NCI-H1436 treated with DMSO at 0.1 percent for 48 hours (cell line): Measurements from ENCODE around the gene NOS3.
"Not testable (repeated sequence)": the region's sequence is repeated elsewhere in the genome, so short reads cannot be mapped to it uniquely, and the experiment has no call there.

Experiments
- DNase-seq: peaks from one replicate; lab custom pipeline; 2025; lab: John Stamatoyannopoulos, UW

The NOS3 gene

DNA sequence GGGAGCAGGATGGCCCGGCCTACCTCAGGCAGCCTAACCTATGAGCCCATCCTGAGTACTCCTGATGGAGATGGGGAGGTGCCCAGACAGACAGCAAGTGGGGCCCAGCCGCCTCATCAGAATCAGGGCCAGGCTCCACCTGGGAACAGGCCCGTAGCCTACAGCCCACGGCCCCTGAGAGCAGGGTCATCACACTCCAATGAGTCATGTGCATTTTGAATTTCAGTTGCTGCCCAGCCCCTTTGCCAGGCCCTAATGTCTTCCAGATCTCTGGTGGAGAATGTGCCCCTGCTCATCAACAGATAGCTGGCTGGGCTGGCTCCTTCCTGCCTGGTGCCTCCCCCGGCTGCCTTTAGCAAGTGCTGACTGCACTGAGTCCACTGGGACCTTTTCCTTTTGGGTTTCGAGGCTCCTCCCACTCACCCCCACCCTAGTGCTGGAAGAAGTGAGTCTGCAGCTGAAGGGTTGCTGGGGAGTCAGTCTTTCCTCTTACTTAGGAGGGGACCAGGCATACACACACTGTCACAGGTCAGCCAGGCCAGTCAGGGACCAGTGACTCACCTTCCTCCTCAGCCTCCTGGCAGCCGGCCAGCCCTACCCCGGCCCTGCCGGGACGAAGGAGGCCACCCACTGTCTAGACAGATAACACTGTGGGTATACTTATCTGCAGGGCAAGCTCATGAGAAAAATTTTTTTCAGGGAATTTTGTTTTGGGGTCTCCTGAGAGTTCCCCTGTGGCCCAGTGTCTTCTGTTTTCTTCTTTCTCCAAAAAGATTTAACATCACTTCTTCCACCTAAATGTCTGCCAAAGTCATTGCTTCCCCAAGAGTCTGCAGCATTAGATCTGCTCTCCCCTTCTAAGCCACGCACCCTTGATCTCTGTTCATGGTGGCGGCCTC lies 48.4 kb downstream of the NOS3 start:
- DNase-seq: no peak

DNA sequence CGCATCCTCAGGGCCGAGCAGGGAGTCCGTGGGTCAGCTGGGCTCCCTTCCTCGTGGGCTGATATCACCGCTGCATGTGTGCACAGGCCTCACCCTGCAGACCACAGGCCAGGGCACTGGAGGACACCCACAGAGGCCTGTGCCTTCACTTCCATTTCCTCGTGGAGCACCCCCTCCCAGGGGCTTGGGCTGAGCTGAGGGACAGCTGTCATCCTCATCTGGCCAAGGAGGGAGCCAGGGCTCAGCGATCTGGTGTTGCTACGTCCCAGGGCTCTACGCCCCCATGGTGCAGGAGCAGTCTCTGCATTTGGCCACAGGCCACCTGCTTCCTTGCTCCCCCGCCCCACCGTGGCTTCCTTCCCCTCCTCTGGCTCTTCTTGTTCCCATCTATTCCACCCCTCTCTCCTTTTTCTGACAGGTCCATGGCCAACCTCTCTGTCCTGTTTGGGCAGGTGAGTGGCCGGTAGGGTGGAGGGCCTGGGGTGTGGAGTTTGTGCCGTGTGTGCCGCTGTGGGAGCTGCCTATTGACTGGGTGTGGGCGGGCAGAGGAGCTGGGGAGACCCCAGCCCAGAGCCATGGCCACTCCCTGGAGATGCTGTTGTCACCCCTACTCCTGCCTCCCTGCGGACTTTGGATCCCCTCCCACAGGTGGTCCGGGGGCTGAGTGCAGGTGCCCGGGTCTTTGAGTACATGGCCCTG lies 49.2 kb downstream of the NOS3 start:
- DNase-seq: no peak

- no peak for DNase-seq
These were observed 50.0 kb downstream of the NOS3 start for GRCh38 chr7:151040616-151041375.

GRCh38 chr7:151043449-151043848 lies 52.6 kb downstream of the NOS3 start:
- DNase-seq: not testable (repeated sequence)

- DNase-seq: no peak
These were observed 53.1 kb downstream of the NOS3 start for GRCh38 chr7:151043959-151044358.

- no peak for DNase-seq
These were observed 54.4 kb downstream of the NOS3 start for GRCh38 chr7:151045262-151045661.

DNA sequence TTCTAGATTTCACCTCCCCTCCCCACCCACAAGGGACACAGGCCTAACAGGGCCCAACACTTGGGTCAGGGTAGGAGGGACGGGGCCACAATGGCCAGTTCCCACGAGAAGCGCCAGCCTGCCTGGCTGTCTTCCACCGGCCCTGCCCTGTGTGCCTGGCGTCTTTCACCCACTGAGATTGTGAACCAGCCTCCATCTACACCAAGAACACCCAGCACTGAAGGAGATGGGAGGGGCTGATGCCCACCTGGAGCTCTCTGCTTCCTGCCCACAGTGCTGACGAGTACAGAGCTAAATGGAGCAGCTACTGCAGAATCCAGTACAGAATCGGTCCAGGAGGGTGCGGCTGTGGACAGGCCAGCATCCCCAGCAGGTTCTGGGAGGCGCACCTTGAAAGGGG lies 55.1 kb downstream of the NOS3 start:
- no peak for DNase-seq

- no peak for DNase-seq
These were observed 56.1 kb downstream of the NOS3 start for GRCh38 chr7:151046603-151047573.

- no peak for DNase-seq
These were observed 57.4 kb downstream of the NOS3 start, which contains the start of gene ASIC3 for GRCh38 chr7:151047976-151048815. ASIC3 (plus strand) TSS chr7:151048531; CDS start chr7:151048886, 355 bp downstream.

DNA sequence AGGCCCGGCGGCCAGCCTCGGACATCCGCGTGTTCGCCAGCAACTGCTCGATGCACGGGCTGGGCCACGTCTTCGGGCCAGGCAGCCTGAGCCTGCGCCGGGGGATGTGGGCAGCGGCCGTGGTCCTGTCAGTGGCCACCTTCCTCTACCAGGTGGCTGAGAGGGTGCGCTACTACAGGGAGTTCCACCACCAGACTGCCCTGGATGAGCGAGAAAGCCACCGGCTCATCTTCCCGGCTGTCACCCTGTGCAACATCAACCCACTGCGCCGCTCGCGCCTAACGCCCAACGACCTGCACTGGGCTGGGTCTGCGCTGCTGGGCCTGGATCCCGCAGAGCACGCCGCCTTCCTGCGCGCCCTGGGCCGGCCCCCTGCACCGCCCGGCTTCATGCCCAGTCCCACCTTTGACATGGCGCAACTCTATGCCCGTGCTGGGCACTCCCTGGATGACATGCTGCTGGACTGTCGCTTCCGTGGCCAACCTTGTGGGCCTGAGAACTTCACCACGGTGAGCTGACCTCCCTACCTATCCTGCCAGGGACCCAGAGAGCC lies 58.2 kb downstream of the NOS3 start:
- DNase-seq: no peak

DNA sequence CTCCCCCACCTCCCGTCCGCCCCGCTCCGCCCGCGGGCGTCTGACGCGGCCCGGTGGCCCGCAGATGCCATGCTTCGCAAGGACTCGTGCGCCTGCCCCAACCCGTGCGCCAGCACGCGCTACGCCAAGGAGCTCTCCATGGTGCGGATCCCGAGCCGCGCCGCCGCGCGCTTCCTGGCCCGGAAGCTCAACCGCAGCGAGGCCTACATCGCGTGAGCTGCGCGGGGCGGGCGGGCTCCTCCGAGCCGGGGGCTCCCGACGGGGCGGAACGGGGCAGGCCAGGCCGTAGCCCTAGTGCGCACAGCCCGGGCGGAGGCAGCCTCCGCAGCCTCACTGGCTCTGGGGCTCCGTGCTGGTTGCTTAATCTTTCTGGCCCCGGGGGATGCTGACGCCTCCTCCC lies 60.3 kb downstream of the NOS3 start:
- no peak for DNase-seq

GRCh38 chr7:151053096-151053495 lies 62.3 kb downstream of the NOS3 start:
- no peak for DNase-seq

DNA sequence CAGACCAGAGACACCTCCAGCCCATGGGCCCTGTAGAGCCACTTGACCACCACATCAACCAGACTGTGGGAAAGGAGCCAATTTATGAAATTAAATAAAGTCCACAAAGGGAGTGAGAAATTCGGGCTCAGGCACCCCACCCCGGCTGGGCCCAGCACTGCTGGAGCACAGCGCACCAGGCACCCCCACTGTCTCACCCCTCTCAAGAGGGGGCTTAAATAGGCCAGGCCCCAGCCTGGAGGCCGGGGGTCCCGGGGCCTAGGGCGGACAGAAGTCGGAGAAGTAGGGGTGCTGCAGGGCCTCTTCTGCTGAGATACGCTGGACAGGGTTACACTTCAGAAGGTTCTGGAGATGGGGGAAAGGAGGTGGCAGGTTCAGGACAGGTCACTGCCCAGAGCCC lies 62.9 kb downstream of the NOS3 start:
- no peak for DNase-seq

- DNase-seq: no peak
These were observed 65.5 kb downstream of the NOS3 start for GRCh38 chr7:151056283-151056665.

GRCh38 chr7:151056666-151057505 lies 66.1 kb downstream of the NOS3 start:
- no peak for DNase-seq

- DNase-seq: no peak
These were observed 66.7 kb downstream of the NOS3 start, which contains the start of gene CDK5 for GRCh38 chr7:151057506-151057988. CDK5 (minus strand) TSS chr7:151057897; CDS start chr7:151057848, 49 bp downstream.

GRCh38 chr7:151057989-151058780 lies 67.4 kb downstream of the NOS3 start:
- DNase-seq: peak; percentile 92

DNA sequence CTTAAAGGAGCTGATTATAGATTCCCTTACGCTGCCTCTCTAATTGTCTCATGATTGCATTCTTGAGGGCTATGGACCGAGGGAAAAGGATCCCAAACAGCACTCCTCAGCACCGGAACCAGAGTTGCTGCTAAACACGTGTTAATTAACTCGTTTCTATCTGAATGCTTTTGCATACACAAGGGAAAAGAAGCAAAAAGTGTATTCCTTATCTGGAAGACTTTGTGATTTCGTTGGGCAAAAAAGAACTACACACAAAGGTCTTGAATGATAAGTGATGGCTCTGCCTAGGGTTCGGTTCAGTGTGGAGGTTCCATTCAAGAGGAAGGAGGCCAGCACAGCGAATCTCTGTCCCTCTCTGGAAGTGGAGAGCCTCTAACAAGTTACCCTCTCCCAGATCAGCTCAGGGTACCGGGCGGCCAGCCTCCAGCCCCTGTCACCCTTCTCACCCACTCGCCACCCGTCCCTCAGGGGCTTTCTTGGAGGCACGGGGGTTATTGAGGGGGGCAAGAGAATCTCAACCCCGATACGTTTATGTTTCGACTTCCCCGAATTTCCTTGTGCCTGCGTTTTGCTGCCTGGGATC lies 68.1 kb downstream of the NOS3 start:
- no peak for DNase-seq
